ENCODE data around the gene OR52E2. TPM values are rescaled to one million over a fixed set of nuclear protein-coding genes. Genes with fewer than 3 reads are reported as not detected.

Gene OR52E2
- polyA plus RNA-seq, 1 of the 3 experiments (the other 2 are of a cell fraction) = not detected

DNA sequence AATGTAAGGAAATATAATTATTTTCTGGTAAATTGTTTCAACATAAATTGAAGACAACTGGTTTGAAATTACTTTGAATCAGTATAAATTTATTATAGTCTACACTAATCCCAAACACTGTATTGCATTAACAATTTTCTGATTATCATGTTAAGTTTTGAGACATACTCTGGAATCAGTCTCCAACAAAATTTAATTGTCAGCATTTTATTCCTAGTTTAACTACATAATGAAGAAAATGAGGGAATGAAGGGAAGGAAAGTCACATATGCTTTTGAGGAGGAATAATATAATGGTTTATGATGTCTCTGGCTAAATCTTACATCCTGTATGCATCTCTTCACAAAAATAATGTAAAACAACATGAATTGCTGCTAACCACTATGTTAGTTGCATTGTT lies 24.2 kb upstream of the OR52E2 start:
- no peak overlapping the region for H3K27ac ChIP-seq (ENCODE audit: low read depth in 2 of 2, low read length in 1 of 2)
- H3K79me2 ChIP-seq (ENCODE audit: insufficient read depth) = no peaks in the 10 kb centered on the region
- H3K36me3 ChIP-seq (replicated peaks in 1 of 2; ENCODE audit: control insufficient read depth in 1 of 2, insufficient read depth in 2 of 2, low read length in 1 of 2) = no peaks in the 10 kb centered on the region
- no peak for DNase-seq
- H4K20me1 ChIP-seq (ENCODE audit: insufficient read depth) = no peaks in the 10 kb centered on the region
- POLR2A ChIA-PET = no interaction called here
- TF ChIP-seq RCOR1 (IDR thresholded peaks at IDR 0.05; ENCODE audit: low read length) (no peak), TAF1 (IDR thresholded peaks at IDR 0.05; ENCODE audit: borderline replicate concordance, low read depth, low read length) (no peak), SMC3 (IDR thresholded peaks at IDR 0.05; ENCODE audit: low read depth, low read length) (no peak), TEAD4 (IDR thresholded peaks at IDR 0.05; ENCODE audit: borderline replicate concordance, insufficient read depth) (no peak), TCF12 (IDR thresholded peaks at IDR 0.05) (no peak)
- TF ChIP-seq, protein P1, sequence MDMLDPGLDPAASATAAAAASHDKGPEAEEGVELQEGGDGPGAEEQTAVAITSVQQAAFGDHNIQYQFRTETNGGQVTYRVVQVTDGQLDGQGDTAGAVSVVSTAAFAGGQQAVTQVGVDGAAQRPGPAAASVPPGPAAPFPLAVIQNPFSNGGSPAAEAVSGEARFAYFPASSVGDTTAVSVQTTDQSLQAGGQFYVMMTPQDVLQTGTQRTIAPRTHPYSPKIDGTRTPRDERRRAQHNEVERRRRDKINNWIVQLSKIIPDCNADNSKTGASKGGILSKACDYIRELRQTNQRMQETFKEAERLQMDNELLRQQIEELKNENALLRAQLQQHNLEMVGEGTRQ (IDR thresholded peaks at IDR 0.05; ENCODE audit: borderline replicate concordance, low read depth, low read length) = no peak
- H3F3A ChIP-seq (replicated peaks; ENCODE audit: insufficient read depth) = no peaks in the 10 kb centered on the region
- no peak overlapping the region for H3K9ac ChIP-seq
- CTCF ChIA-PET = no interaction called here
- no peak overlapping the region for H3K4me3 ChIP-seq (ENCODE audit: low read depth in 2 of 2, low read length in 1 of 2)
- H3K4me1 ChIP-seq (ENCODE audit: control insufficient read depth in 1 of 2, insufficient read depth in 2 of 2, low read depth in 1 of 2, low read length in 1 of 2) = no peaks in the 10 kb centered on the region
- no peak overlapping the region for H2AFZ ChIP-seq (ENCODE audit: low read depth)
- no peak overlapping the region for H3K4me2 ChIP-seq
- H3K9me2 ChIP-seq = no peaks in the 10 kb centered on the region
- no peaks in the 10 kb centered on the region for H3K9me3 ChIP-seq
- peaks cover 5% of the 10 kb centered on the region; the same call in 1 of the 2 replicates for H3K27me3 ChIP-seq (ENCODE audit: insufficient read depth)

GRCh38 chr11:5081405-5081804 lies 22.0 kb upstream of the OR52E2 start:
- Histone ChIP-seq H3K9ac (no peak overlapping the region), H3K9me3 (no peaks in the 10 kb centered on the region), H3K27ac (ENCODE audit: low read depth in 2 of 2, low read length in 1 of 2) (no peak overlapping the region), H4K20me1 (ENCODE audit: insufficient read depth) (no peaks in the 10 kb centered on the region), H3F3A (replicated peaks; ENCODE audit: insufficient read depth) (no peaks in the 10 kb centered on the region), H3K27me3 (ENCODE audit: insufficient read depth) (peaks cover 5% of the 10 kb centered on the region; the same call in 1 of the 2 replicates), H2AFZ (ENCODE audit: low read depth) (no peak overlapping the region), H3K79me2 (ENCODE audit: insufficient read depth) (no peaks in the 10 kb centered on the region), H3K4me1 (ENCODE audit: control insufficient read depth in 1 of 2, insufficient read depth in 2 of 2, low read depth in 1 of 2, low read length in 1 of 2) (no peaks in the 10 kb centered on the region), H3K36me3 (replicated peaks in 1 of 2; ENCODE audit: control insufficient read depth in 1 of 2, insufficient read depth in 2 of 2, low read length in 1 of 2) (no peaks in the 10 kb centered on the region), H3K9me2 (no peaks in the 10 kb centered on the region), H3K4me2 (no peak overlapping the region), H3K4me3 (ENCODE audit: low read depth in 2 of 2, low read length in 1 of 2) (no peak overlapping the region)
- CTCF ChIA-PET = interaction anchor here (1.2 kb wide), 1 partner anchor 445 kb away, joined by 3 read pairs; no protein-coding TSS in a partner anchor
- POLR2A ChIA-PET = no interaction called here
- TF ChIP-seq YY1 (IDR thresholded peaks at IDR 0.05; ENCODE audit: low read depth) = no peak
- no peak for TF ChIP-seq TAF1 (IDR thresholded peaks at IDR 0.05; ENCODE audit: borderline replicate concordance, low read depth, low read length)
- TF ChIP-seq RCOR1 (IDR thresholded peaks at IDR 0.05; ENCODE audit: low read length) = no peak
- TF ChIP-seq, protein P2, sequence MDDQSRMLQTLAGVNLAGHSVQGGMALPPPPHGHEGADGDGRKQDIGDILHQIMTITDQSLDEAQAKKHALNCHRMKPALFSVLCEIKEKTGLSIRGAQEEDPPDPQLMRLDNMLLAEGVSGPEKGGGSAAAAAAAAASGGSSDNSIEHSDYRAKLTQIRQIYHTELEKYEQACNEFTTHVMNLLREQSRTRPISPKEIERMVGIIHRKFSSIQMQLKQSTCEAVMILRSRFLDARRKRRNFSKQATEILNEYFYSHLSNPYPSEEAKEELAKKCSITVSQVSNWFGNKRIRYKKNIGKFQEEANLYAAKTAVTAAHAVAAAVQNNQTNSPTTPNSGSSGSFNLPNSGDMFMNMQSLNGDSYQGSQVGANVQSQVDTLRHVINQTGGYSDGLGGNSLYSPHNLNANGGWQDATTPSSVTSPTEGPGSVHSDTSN (IDR thresholded peaks at IDR 0.05) = no peak
- no peak for TF ChIP-seq MXI1 (IDR thresholded peaks at IDR 0.05; ENCODE audit: low read depth, low read length)
- TF ChIP-seq EP300 (IDR thresholded peaks at IDR 0.05; ENCODE audit: borderline replicate concordance in 1 of 2, low read depth in 1 of 2, low read length in 1 of 2) = no peak
- TF ChIP-seq IRF3 (IDR thresholded peaks at IDR 0.05; ENCODE audit: low read depth, low read length) = no peak
- no peak for TF ChIP-seq MEF2A (IDR thresholded peaks at IDR 0.05; ENCODE audit: borderline replicate concordance, low read depth)
- no peak for TF ChIP-seq FOXJ3 (CRISPR knock-in tag; IDR thresholded peaks at IDR 0.05)
- TF ChIP-seq CHD2 (IDR thresholded peaks at IDR 0.05; ENCODE audit: low read length, partially characterized antibody) = no peak
- TF ChIP-seq NFIC (IDR thresholded peaks at IDR 0.05; ENCODE audit: borderline replicate concordance) = no peak
- TF ChIP-seq, protein P1 (IDR thresholded peaks at IDR 0.05; ENCODE audit: borderline replicate concordance, low read depth, low read length) = no peak
- TF ChIP-seq JUND (IDR thresholded peaks at IDR 0.05) = no peak
- TF ChIP-seq, protein P3, sequence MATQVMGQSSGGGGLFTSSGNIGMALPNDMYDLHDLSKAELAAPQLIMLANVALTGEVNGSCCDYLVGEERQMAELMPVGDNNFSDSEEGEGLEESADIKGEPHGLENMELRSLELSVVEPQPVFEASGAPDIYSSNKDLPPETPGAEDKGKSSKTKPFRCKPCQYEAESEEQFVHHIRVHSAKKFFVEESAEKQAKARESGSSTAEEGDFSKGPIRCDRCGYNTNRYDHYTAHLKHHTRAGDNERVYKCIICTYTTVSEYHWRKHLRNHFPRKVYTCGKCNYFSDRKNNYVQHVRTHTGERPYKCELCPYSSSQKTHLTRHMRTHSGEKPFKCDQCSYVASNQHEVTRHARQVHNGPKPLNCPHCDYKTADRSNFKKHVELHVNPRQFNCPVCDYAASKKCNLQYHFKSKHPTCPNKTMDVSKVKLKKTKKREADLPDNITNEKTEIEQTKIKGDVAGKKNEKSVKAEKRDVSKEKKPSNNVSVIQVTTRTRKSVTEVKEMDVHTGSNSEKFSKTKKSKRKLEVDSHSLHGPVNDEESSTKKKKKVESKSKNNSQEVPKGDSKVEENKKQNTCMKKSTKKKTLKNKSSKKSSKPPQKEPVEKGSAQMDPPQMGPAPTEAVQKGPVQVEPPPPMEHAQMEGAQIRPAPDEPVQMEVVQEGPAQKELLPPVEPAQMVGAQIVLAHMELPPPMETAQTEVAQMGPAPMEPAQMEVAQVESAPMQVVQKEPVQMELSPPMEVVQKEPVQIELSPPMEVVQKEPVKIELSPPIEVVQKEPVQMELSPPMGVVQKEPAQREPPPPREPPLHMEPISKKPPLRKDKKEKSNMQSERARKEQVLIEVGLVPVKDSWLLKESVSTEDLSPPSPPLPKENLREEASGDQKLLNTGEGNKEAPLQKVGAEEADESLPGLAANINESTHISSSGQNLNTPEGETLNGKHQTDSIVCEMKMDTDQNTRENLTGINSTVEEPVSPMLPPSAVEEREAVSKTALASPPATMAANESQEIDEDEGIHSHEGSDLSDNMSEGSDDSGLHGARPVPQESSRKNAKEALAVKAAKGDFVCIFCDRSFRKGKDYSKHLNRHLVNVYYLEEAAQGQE (IDR thresholded peaks at IDR 0.05; ENCODE audit: low read depth, low read length) = no peak
- TF ChIP-seq GATA2 (CRISPR knock-in tag; IDR thresholded peaks at IDR 0.05) = no peak
- no peak for TF ChIP-seq TCF12 (IDR thresholded peaks at IDR 0.05)
- no peak for TF ChIP-seq RAD21 (IDR thresholded peaks at IDR 0.05; ENCODE audit: low read length)
- WGBS (ENCODE audit: low lambda C conversion rate) = 3% methylated on average over 2 of the region's 2 CpGs
- DNase-seq = no peak
